K562 (cell line): Measurements from ENCODE around the gene TESK1. TPM values are rescaled to one million over a fixed set of nuclear protein-coding genes. Genes with fewer than 3 reads are reported as not detected.

Source experiments
- ARHGAP35 ChIP-seq: fragments of 450-650 bp; IDR thresholded peaks from 2 replicates; pipeline ENCODE4 v1.6.1; 2018; ENCODE audit not compliant: partially characterized antibody
- BACH1 ChIP-seq: fragments of 200-800 bp; sonication (Bioruptor generic); IDR thresholded peaks from 2 replicates; pipeline ENCODE4 v1.6.1; 2016; ENCODE audit warnings: missing genetic modification characterization, missing compliant biosample characterization
- BDP1 ChIP-seq: IDR thresholded peaks from 3 replicates; pipeline ENCODE4 v1.6.1; 2011; ENCODE audit not compliant: insufficient read length, insufficient read depth
- CBX3 ChIP-seq, 2 experiments: IDR thresholded peaks; 1 replicate in 1 of 2; 2 replicates in 1 of 2; pipeline ENCODE4 v1.6.1; 2012; ENCODE audit warnings: inconsistent platforms in 2 of 2, low read length in 2 of 2, borderline replicate concordance in 1 of 2, control low read depth in 1 of 2
- DIDO1 ChIP-seq: fragments of 450-650 bp; IDR thresholded peaks from 2 replicates; pipeline ENCODE4 v1.6.1; 2016; ENCODE audit warnings: low read depth, missing biosample characterization, missing genetic modification characterization
- FOXJ2 ChIP-seq: fragments of 200-800 bp; sonication (Bioruptor generic); IDR thresholded peaks from 2 replicates; pipeline ENCODE4 v1.6.1; 2016; ENCODE audit warnings: missing genetic modification characterization, missing compliant biosample characterization
- HOXB6 ChIP-seq: fragments of 250-450 bp; sonication (Bioruptor Pico); IDR thresholded peaks from 2 replicates; pipeline ENCODE4 v1.5.1; 2022; ENCODE audit warnings: mild to moderate bottlenecking, borderline replicate concordance
- NR4A1 ChIP-seq, 2 experiments: fragments of 250-450 bp in 1 of 2; fragments of 450-650 bp in 1 of 2; sonication (Bioruptor Pico) in 1 of 2; IDR thresholded peaks; 2 replicates each; pipeline versions ENCODE4 v1.4.0 to v1.6.1; 2016 to 2020; ENCODE audit warnings: mild to moderate bottlenecking in 2 of 2, missing compliant biosample characterization in 1 of 2, missing genetic modification characterization in 1 of 2, moderate library complexity in 1 of 2
- PTTG1 ChIP-seq: fragments of 450-650 bp; IDR thresholded peaks from 2 replicates; pipeline ENCODE4 v1.6.1; 2016; ENCODE audit warnings: low read depth, mild to moderate bottlenecking, missing genetic modification characterization, missing compliant biosample characterization
- PYGO2 ChIP-seq: fragments of 450-650 bp; IDR thresholded peaks from 2 replicates; pipeline ENCODE4 v1.6.1; 2016; ENCODE audit warnings: mild to moderate bottlenecking, missing genetic modification characterization, moderate library complexity, missing compliant biosample characterization
- RBM25 ChIP-seq: fragments of 200-400 bp; formaldehyde crosslinking; IDR thresholded peaks from 2 replicates; pipeline ENCODE4 v1.6.1; 2018; ENCODE audit warnings: low read length, low read depth, moderate library complexity; ENCODE audit not compliant: severe bottlenecking
- RFX5 ChIP-seq: IDR thresholded peaks from 2 replicates; pipeline ENCODE4 v1.6.1; 2011; ENCODE audit warnings: low read depth, mild to moderate bottlenecking, improper control_type of control experiment, low read length
- SNIP1 ChIP-seq: fragments of 450-650 bp; IDR thresholded peaks from 2 replicates; pipeline ENCODE4 v1.7.1; 2017; ENCODE audit warnings: low read depth, mild to moderate bottlenecking
- SPI1 ChIP-seq: IDR thresholded peaks from 2 replicates; pipeline ENCODE4 v1.6.1; 2011; ENCODE audit warnings: low read depth, low read length, control low read depth, borderline replicate concordance
- SRSF1 ChIP-seq: fragments of 200-400 bp; formaldehyde crosslinking; IDR thresholded peaks from 2 replicates; pipeline ENCODE4 v1.6.1; 2017; ENCODE audit warnings: mild to moderate bottlenecking, low read depth, low read length, moderate library complexity
- WHSC1 ChIP-seq: IDR thresholded peaks from one replicate; pipeline ENCODE4 v1.6.1; 2012; ENCODE audit warnings: low read length, control low read depth, inconsistent platforms
- ZBTB17 ChIP-seq: fragments of 450-650 bp; formaldehyde crosslinking; IDR thresholded peaks from 2 replicates; pipeline ENCODE4 v1.4.0; 2020; ENCODE audit warnings: mild to moderate bottlenecking
- ZNF133 ChIP-seq: fragments of 250-450 bp; sonication (Bioruptor Pico); IDR thresholded peaks from 2 replicates; pipeline ENCODE4 v1.4.0; 2020; ENCODE audit warnings: mild to moderate bottlenecking
- ZNF174 ChIP-seq: fragments of 250-450 bp; sonication (Bioruptor Pico); IDR thresholded peaks from 2 replicates; pipeline ENCODE4 v1.4.0; 2020; ENCODE audit warnings: mild to moderate bottlenecking
- ZNF217 ChIP-seq: sonication (generic); formaldehyde crosslinking; IDR thresholded peaks from 2 replicates; pipeline ENCODE4 v1.8.0; 2022; ENCODE audit warnings: mild to moderate bottlenecking, missing genetic modification reagents
- ZNF232 ChIP-seq: sonication (generic); formaldehyde crosslinking; IDR thresholded peaks from 2 replicates; pipeline ENCODE4 v1.8.0; 2022; ENCODE audit warnings: mild to moderate bottlenecking, missing genetic modification reagents
- ZNF507 ChIP-seq: conservative IDR thresholded peaks from 2 replicates; pipeline ENCODE4 v1.6.1; 2017; ENCODE audit warnings: missing genetic modification characterization, missing compliant biosample characterization
- ZNF644 ChIP-seq: fragments of 200-800 bp; sonication (Bioruptor generic); IDR thresholded peaks from 2 replicates; pipeline ENCODE4 v1.6.1; 2016; ENCODE audit warnings: low read depth, missing genetic modification characterization, missing compliant biosample characterization
- ZNF699 ChIP-seq: fragments of 250-450 bp; sonication (Bioruptor Pico); IDR thresholded peaks from 2 replicates; pipeline ENCODE4 v1.8.0; 2021; ENCODE audit warnings: mild to moderate bottlenecking, moderate library complexity; ENCODE audit not compliant: insufficient replicate concordance
- polyA plus RNA-seq, 8 experiments: library from polyadenylated mRNA; depleted of rRNA in 4 of 8; stranded (reverse) in 5 of 8; unstranded in 3 of 8; fragments of >200 nt; fragmentation: Nextera tagmentation in 2 of 8; fragmentation: Illumina TruSeq in 1 of 8; extraction: Ambion mirVana in 2 of 8; extraction: Trizol in 1 of 8; gene quantifications; 2 replicates each; pipeline versions ENCODE4 v1.2.1 to v1.2.3, GENCODE V29; 2011 to 2014; ENCODE audit warnings: inconsistent platforms in 1 of 8, missing spikeins in 1 of 8
- total RNA-seq, 7 experiments: library from RNA; depleted of rRNA in 6 of 7; stranded (reverse); fragments of >200 nt in 6 of 7; fragmentation: Illumina TruSeq in 2 of 7; extraction: Trizol in 2 of 7; gene quantifications; 2 replicates each; pipeline versions ENCODE4 v1.2.1 to v1.2.3, GENCODE V29; 2011 to 2021; ENCODE audit warnings: low replicate concordance in 1 of 7
- TF ChIP-seq, protein P1 (sequence below): fragments of 250-450 bp; sonication (Bioruptor Pico); IDR thresholded peaks from 2 replicates; pipeline ENCODE4 v1.8.0; 2021; ENCODE audit warnings: moderate library complexity, mild to moderate bottlenecking, inconsistent platforms
- TF ChIP-seq, protein P2 (sequence below): fragments of 450-650 bp; formaldehyde crosslinking; IDR thresholded peaks from 2 replicates; pipeline ENCODE4 v1.4.0; 2020; ENCODE audit warnings: mild to moderate bottlenecking, mixed read lengths

TESK1 gene
- total and polyA plus RNA-seq, 9 of the 15 experiments (the other 6 are each of a cell fraction or from before 2014, with no cell fraction given) = 0.07 to 10.4 (median 4.1) TPM

GRCh38 chr9:35603986-35604577 is 980 bp upstream of the TESK1 start (continued):
- TF ChIP-seq RFX5 = no peak
- TF ChIP-seq ZNF507 = no peak
- TF ChIP-seq SPI1 = 0 out of 2 replicates have a peak, but pooled peaks have one; percentile 23
- TF ChIP-seq ZNF174 (CRISPR knock-in tag) = no peak
- TF ChIP-seq SNIP1 = no peak
- no peak for TF ChIP-seq ZNF232 (CRISPR knock-in tag)
- no peak for TF ChIP-seq RBM25
- TF ChIP-seq HOXB6 (CRISPR knock-in tag) = no peak
- no peak for TF ChIP-seq BDP1
- no peak for TF ChIP-seq BACH1
- TF ChIP-seq ZNF133 (CRISPR knock-in tag) = no peak
- no peak for TF ChIP-seq ZNF699
- no peak for TF ChIP-seq NR4A1 (CRISPR knock-in tag; IDR thresholded peaks at IDR 0.05)
- no peak for TF ChIP-seq NR4A1 (tag; IDR thresholded peaks at IDR 0.05)
- no peak for TF ChIP-seq WHSC1
- no peak for TF ChIP-seq FOXJ2 (tag)
- TF ChIP-seq DIDO1 (tag) = no peak
- TF ChIP-seq PYGO2 (tag) = no peak
- no peak for TF ChIP-seq ZBTB17 (CRISPR knock-in tag)
- TF ChIP-seq ZNF644 (tag) = no peak
- peak in 1 of 2 experiments; percentile 72; a peak in 2 of 3 replicates for TF ChIP-seq CBX3 (IDR thresholded peaks at IDR 0.05; ENCODE audit: borderline replicate concordance in 1 of 2, low read length in 2 of 2)
- TF ChIP-seq SRSF1 = no peak
- TF ChIP-seq, protein P1, sequence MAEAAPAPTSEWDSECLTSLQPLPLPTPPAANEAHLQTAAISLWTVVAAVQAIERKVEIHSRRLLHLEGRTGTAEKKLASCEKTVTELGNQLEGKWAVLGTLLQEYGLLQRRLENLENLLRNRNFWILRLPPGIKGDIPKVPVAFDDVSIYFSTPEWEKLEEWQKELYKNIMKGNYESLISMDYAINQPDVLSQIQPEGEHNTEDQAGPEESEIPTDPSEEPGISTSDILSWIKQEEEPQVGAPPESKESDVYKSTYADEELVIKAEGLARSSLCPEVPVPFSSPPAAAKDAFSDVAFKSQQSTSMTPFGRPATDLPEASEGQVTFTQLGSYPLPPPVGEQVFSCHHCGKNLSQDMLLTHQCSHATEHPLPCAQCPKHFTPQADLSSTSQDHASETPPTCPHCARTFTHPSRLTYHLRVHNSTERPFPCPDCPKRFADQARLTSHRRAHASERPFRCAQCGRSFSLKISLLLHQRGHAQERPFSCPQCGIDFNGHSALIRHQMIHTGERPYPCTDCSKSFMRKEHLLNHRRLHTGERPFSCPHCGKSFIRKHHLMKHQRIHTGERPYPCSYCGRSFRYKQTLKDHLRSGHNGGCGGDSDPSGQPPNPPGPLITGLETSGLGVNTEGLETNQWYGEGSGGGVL (CRISPR knock-in tag) = no peak
- TF ChIP-seq ARHGAP35 = no peak
- TF ChIP-seq PTTG1 = no peak
- TF ChIP-seq ZNF217 (CRISPR knock-in tag) = no peak
- TF ChIP-seq, protein P2, sequence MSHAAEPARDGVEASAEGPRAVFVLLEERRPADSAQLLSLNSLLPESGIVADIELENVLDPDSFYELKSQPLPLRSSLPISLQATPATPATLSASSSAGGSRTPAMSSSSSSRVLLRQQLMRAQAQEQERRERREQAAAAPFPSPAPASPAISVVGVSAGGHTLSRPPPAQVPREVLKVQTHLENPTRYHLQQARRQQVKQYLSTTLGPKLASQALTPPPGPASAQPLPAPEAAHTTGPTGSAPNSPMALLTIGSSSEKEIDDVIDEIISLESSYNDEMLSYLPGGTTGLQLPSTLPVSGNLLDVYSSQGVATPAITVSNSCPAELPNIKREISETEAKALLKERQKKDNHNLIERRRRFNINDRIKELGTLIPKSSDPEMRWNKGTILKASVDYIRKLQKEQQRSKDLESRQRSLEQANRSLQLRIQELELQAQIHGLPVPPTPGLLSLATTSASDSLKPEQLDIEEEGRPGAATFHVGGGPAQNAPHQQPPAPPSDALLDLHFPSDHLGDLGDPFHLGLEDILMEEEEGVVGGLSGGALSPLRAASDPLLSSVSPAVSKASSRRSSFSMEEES (CRISPR knock-in tag) = no peak
